NT2/D1 (cell line): Measurements from ENCODE around the gene GPS2.
A peak's percentile ranks its signal among the peaks of the same experiment; 100 is the strongest.
"Not testable (repeated sequence)": the region's sequence is repeated elsewhere in the genome, so short reads cannot be mapped to it uniquely, and the experiment has no call there.

Experiments used
- DNase-seq: peaks from one replicate; pipeline ENCODE4 v3.0.0-alpha.2; 2011; ENCODE audit warnings: low read depth, low spot score
- H3K27me3 ChIP-seq: 2 replicates; pipeline ENCODE4 v1.6.0; 2011; ENCODE audit warnings: mild to moderate bottlenecking; ENCODE audit not compliant: insufficient read length, insufficient read depth
- H3K36me3 ChIP-seq: 2 replicates; pipeline ENCODE4 v1.6.1; 2011; ENCODE audit warnings: mild to moderate bottlenecking, low read length, mixed read lengths; ENCODE audit not compliant: insufficient read depth, insufficient read length
- H3K4me1 ChIP-seq: 2 replicates; pipeline ENCODE4 v1.5.1; 2011; ENCODE audit not compliant: insufficient read depth, insufficient read length
- H3K4me3 ChIP-seq: 2 replicates; pipeline ENCODE4 v1.5.1; 2011; ENCODE audit warnings: low read depth; ENCODE audit not compliant: insufficient read length
- H3K9ac ChIP-seq: 2 replicates; pipeline ENCODE4 v1.6.0; 2011; ENCODE audit warnings: low read depth; ENCODE audit not compliant: insufficient read length
- H3K9me3 ChIP-seq: 2 replicates; pipeline ENCODE4 v1.5.1; 2011; ENCODE audit warnings: mild to moderate bottlenecking, low read length; ENCODE audit not compliant: insufficient read depth
- SUZ12 ChIP-seq: IDR thresholded peaks from 2 replicates; pipeline ENCODE4 v1.6.1; 2011; ENCODE audit not compliant: insufficient read length, insufficient read depth; ENCODE audit errors: extremely low read depth
- YY1 ChIP-seq: IDR thresholded peaks from 2 replicates; pipeline ENCODE4 v1.6.1; 2011; ENCODE audit not compliant: insufficient read length, insufficient read depth
- ZNF274 ChIP-seq: IDR thresholded peaks from 2 replicates; pipeline ENCODE4 v1.6.1; 2011; ENCODE audit warnings: mild to moderate bottlenecking, low read depth, low read length

The GPS2 gene

GRCh38 chr17:7336240-7337175, 21.3 kb upstream of the GPS2 start, which contains the start of gene ACAP1:
Gene ACAP1 (plus strand): TSS chr17:7336529. CDS start chr17:7336735, 206 bp downstream.
- no peak within 1 kb of the TSS for H3K4me3 ChIP-seq

GRCh38 chr17:7335765-7336164, 20.6 kb upstream of the GPS2 start:
- not testable (repeated sequence) for H3K9me3 ChIP-seq, H3K4me1 ChIP-seq, H3K9ac ChIP-seq, H3K4me3 ChIP-seq, DNase-seq, H3K36me3 ChIP-seq, H3K27me3 ChIP-seq

More at GRCh38 chr17:7336240-7337175, 21.3 kb upstream of the GPS2 start, which contains the start of gene ACAP1:
- H3K36me3 ChIP-seq = no peaks in the 10 kb centered on the region
- no peaks in the 10 kb centered on the region for H3K27me3 ChIP-seq
- H3K9me3 ChIP-seq = no peaks in the 10 kb centered on the region
- peaks cover 3% of the 10 kb centered on the region for H3K4me1 ChIP-seq
- H3K9ac ChIP-seq = peak within 1 kb of the TSS; percentile 17
- no peak for DNase-seq
- no peak for TF ChIP-seq ZNF274
- no peak for TF ChIP-seq SUZ12
- no peak for TF ChIP-seq YY1

- H3K36me3 ChIP-seq = no peaks in the 10 kb centered on the region
- no peaks in the 10 kb centered on the region for H3K9me3 ChIP-seq
- no peak for DNase-seq
- no peaks in the 10 kb centered on the region for H3K27me3 ChIP-seq
- peaks cover 3% of the 10 kb centered on the region for H3K4me1 ChIP-seq
- no peak overlapping the region for H3K9ac ChIP-seq
- no peak for TF ChIP-seq SUZ12
- TF ChIP-seq YY1 = no peak
- TF ChIP-seq ZNF274 = no peak
- H3K4me3 ChIP-seq = no peak overlapping the region
Measured at GRCh38 chr17:7334938-7335538, 19.9 kb upstream of the GPS2 start.

- H3K36me3 ChIP-seq, H3K27me3 ChIP-seq, H3K9me3 ChIP-seq, H3K4me1 ChIP-seq, DNase-seq, H3K9ac ChIP-seq, H3K4me3 ChIP-seq: not testable (repeated sequence)
Measured at GRCh38 chr17:7332600-7333069, 17.5 kb upstream of the GPS2 start.

GRCh38 chr17:7332111-7332510, 17.0 kb upstream of the GPS2 start:
- TF ChIP-seq ZNF274 = no peak
- peaks cover 6% of the 10 kb centered on the region for H3K36me3 ChIP-seq
- no peak overlapping the region for H3K9ac ChIP-seq
- H3K27me3 ChIP-seq = no peaks in the 10 kb centered on the region
- no peak overlapping the region for H3K4me3 ChIP-seq
- no peak for DNase-seq
- peaks cover 3% of the 10 kb centered on the region for H3K4me1 ChIP-seq
- H3K9me3 ChIP-seq = no peaks in the 10 kb centered on the region

- TF ChIP-seq ZNF274 (no peak), SUZ12 (no peak), YY1 (no peak)
- peak overlapping the region; percentile 84 for H3K9ac ChIP-seq
- H3K9me3 ChIP-seq = no peaks in the 10 kb centered on the region
- H3K36me3 ChIP-seq = peaks cover 20% of the 10 kb centered on the region
- H3K4me3 ChIP-seq = peak overlapping the region; percentile 19
- H3K4me1 ChIP-seq = no peaks in the 10 kb centered on the region
- H3K27me3 ChIP-seq = no peaks in the 10 kb centered on the region
- DNase-seq = no peak
Measured at GRCh38 chr17:7330638-7331015, 15.5 kb upstream of the GPS2 start.

GRCh38 chr17:7329997-7330637, 15.0 kb upstream of the GPS2 start:
- H3K4me1 ChIP-seq = no peaks in the 10 kb centered on the region
- no peak for TF ChIP-seq YY1
- no peak for TF ChIP-seq SUZ12
- TF ChIP-seq ZNF274 = no peak
- H3K36me3 ChIP-seq = peaks cover 25% of the 10 kb centered on the region
- no peak for DNase-seq
- H3K9ac ChIP-seq = peak overlapping the region; percentile 85
- H3K27me3 ChIP-seq = no peaks in the 10 kb centered on the region
- H3K4me3 ChIP-seq = peak overlapping the region; percentile 84
- no peaks in the 10 kb centered on the region for H3K9me3 ChIP-seq
